GM21515 (cell line): ENCODE results near the gene TNNI3K.
"Not testable (repeated sequence)": the region's sequence is repeated elsewhere in the genome, so short reads cannot be mapped to it uniquely, and the experiment has no call there.

Source experiments
- ATAC-seq: cut with Tn5 transposase; IDR thresholded peaks from one replicate; pipeline ENCODE4 v1.9.1; 2021; ENCODE audit not compliant: unreplicated experiment

TNNI3K gene, protein sequence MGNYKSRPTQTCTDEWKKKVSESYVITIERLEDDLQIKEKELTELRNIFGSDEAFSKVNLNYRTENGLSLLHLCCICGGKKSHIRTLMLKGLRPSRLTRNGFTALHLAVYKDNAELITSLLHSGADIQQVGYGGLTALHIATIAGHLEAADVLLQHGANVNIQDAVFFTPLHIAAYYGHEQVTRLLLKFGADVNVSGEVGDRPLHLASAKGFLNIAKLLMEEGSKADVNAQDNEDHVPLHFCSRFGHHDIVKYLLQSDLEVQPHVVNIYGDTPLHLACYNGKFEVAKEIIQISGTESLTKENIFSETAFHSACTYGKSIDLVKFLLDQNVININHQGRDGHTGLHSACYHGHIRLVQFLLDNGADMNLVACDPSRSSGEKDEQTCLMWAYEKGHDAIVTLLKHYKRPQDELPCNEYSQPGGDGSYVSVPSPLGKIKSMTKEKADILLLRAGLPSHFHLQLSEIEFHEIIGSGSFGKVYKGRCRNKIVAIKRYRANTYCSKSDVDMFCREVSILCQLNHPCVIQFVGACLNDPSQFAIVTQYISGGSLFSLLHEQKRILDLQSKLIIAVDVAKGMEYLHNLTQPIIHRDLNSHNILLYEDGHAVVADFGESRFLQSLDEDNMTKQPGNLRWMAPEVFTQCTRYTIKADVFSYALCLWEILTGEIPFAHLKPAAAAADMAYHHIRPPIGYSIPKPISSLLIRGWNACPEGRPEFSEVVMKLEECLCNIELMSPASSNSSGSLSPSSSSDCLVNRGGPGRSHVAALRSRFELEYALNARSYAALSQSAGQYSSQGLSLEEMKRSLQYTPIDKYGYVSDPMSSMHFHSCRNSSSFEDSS

DNA sequence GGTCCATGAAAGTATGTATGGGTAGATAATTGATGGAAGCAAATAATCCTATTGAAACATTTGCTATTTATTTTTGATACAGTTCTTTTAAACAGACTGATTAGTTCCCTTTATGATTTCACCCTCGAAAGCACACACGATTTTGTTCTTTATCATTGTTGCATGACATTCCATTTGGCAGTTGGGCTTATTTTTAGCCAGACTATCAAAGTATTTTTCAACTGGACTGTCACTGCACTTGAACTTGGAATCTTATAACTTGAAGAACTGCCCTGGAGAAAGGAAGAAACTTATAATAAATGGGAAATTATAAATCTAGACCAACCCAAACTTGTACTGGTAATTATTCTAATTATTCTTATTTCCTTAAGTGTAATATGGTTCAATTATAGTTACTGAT, at the start of gene TNNI3K:
Gene TNNI3K (plus strand): TSS at position 235 of the 400 bp plus-strand sequence. CDS start 65 bp downstream, at position 300.
- no peak for ATAC-seq

DNA sequence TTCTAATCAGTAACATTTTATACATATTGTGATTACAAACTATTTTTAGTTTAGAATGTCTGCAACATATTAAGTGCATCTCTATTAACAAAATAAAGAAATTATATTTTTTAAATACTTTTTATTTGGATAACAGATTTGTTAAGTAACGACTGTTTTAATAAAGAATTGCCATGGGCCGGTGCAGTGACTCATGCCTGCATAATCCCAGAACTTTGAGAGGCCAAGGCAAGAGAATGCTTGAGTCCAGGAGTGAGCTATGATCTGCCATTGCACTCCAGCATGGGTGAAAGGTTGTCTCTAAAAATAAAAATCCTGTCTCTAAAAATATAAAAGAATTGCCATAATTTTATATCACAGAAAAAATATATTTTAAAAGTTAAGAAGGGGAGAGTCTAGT, 41.3 kb upstream of the TNNI3K start:
- no peak for ATAC-seq

DNA sequence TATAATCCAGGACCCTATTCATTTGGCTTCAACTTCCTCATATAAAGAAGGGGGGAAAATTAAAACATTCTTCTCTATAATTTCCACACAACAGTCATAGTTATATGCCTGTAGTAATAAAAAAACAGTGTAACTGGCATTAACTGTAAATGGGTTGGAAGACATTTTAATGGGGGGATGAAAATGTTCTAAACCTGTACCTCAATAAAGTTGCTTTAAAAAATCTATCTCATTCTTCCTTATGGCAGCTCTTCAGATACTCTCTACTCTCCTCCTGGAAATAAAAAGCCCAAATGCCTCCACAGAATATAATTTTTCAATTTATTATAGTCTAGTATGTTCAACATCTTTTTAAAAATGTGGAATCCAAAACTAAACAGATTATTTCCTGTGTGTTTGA, 39.8 kb upstream of the TNNI3K start:
- ATAC-seq: no peak

DNA sequence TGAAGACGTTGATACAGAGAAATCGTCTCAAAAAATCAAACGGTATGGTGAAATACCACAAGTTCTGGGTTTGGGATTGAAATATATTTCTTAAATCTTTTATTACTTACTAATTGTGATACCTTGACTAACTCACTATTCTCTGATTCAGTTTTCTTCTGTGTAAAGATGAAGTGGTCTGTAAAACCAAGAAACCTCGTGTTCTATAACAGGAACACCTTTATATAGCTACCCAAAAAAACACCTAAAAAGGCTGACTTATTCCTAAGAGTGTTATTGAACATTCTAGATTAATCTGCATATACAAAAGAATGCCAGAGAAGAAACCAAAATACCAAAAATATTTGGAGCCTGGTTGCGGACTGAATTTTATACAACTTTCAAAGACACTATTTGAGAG, 37.9 kb upstream of the TNNI3K start:
- ATAC-seq: no peak

DNA sequence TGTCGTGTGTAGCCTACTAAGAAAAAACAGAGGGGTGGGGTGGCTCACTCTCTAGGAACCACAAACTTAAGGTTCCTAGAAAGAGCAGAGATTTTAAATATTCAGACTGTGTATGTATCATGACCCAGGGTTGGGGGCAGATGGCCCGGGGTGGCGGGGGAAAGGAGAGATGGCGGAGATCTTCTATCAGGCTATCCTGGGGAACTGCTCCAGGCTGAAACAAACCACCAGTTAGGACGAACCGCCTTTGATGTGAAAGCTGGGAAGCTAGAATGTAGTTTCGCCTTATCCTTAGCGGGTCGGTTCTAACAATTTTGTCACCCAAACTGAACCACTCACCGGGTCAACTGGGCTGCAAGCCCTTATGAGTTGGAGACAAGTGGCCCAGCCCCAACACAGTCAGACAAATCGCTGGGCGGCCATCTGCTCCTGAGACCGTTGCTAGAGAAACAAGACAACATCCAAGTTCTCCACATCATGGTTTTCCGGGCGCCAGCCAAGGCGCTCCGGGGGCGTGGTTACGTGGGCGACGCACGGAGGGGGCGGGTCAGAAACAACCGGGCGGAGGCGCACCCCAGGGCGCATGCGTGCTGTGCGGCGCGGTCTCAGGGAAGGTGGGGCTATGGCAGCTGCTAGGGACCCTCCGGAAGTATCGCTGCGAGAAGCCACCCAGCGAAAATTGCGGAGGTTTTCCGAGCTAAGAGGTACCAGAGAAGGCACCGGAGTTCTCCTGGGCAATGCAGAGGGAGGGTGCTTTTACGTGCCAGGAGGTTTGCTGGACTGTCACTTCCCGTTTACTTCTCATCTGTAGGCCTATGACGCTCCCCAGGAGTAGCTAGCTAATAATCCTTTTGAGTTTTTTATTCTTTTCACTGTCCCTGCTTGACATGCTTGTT, 37.3 kb upstream of the TNNI3K start, which contains the start of the genes FPGT and LRRIQ3:
Gene FPGT (plus strand): TSS at position 586 of the 896 bp plus-strand sequence. CDS start 37 bp downstream, at position 623.
Gene LRRIQ3 (minus strand): TSS at position 520 of the 896 bp plus-strand sequence. CDS start 14,492 bp downstream, outside the sequence.
- ATAC-seq: peak; percentile 97

DNA sequence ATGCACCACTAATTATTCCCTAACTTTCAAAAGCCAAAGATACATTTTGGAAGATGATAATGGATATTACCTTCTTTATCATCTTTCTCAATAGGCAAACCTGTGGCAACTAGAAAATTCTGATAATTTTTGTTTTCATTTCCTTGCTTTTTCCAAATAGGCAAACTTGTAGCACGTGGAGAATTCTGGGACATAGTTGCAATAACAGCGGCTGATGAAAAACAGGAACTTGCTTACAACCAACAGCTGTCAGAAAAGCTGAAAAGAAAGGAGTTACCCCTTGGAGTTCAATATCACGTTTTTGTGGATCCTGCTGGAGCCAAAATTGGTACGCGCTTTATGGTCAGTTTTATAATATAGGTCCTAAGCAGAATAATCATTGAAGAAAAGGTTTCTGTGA, 35.7 kb upstream of the TNNI3K start:
- ATAC-seq: no peak

DNA sequence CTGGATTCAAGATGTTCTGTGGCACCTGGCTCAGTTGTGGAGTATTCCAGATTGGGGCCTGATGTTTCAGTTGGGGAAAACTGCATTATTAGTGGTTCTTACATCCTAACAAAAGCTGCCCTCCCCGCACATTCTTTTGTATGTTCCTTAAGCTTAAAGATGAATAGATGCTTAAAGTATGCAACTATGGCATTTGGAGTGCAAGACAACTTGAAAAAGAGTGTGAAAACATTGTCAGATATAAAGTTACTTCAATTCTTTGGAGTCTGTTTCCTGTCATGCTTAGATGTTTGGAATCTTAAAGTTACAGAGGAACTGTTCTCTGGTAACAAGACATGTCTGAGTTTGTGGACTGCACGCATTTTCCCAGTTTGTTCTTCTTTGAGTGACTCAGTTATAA, 29.9 kb upstream of the TNNI3K start:
- ATAC-seq: no peak

DNA sequence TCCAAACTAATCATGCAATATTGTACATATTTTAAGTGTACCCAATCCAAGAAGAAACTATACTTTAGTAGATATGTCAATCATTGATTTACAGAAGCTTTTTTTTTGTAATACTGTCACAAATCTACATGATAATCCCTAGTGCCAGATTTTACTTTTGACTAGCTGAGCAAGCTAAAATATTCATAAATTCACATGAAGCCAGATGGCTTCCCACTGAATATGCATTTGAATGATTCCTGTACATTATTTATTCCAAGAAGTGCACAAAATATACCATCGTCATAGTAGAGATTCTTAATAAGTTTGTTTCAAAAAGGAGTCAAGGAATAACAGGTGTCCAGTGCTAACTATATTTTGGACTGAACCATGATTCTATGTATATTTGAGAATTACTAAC, 20.0 kb upstream of the TNNI3K start:
- no peak for ATAC-seq

DNA sequence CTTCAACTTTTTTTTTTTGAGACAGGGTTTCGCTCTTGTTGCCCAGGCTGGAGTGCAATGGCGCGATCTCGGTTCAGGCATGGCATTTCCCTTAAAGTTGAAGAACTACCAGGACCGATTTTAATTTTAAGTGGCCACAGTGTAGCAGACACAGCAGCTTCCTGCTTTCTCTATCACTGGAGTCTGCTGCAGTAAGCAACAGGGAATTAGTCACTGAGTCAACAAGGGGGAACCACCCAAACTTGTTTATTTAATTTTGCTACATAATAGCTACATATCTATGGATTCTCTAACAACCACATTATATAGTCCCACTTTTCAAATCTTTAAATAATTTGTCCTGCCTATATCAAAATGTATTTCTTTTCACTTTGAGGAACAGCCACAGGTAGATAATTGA, 12.5 kb upstream of the TNNI3K start:
- no peak for ATAC-seq

DNA sequence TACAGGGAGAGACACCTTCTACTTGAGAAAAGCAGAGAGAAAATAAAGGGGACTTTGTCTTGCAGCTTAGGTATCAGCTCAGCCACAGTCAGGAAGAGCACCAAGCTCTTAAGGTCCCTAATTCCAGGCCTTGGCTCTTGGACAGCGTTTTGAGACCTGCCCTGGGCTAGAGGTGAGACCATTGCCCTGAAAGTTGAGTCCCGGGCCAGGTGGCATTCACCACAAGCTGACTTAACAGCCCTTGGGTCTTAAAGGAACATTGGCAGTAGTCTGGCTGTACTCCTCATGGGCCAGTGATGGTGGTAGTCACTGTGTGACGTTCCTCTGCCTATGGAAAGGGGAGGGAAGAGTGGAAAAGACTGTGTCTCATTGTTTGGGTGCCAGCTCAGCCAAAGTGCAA, 11.7 kb upstream of the TNNI3K start:
- no peak for ATAC-seq

DNA sequence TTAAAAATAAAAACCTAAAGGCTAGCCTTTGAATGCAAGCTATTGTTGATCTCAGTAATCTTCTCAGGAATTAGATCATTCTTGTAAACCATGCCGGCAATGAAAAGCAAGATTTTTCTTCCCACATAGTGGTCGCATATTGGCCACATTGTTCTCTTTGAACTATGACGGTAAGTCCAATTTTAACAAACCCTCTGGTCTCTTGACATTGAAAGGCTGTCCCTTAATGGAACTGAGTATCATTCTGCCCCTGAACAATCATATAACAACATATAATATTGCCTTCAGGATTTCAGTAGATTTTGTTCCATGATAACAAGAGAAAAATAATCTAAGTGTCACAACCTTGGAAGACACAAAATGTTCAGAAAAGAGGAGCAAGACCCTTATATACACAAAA, 1.3 kb downstream of the TNNI3K start:
- no peak for ATAC-seq

DNA sequence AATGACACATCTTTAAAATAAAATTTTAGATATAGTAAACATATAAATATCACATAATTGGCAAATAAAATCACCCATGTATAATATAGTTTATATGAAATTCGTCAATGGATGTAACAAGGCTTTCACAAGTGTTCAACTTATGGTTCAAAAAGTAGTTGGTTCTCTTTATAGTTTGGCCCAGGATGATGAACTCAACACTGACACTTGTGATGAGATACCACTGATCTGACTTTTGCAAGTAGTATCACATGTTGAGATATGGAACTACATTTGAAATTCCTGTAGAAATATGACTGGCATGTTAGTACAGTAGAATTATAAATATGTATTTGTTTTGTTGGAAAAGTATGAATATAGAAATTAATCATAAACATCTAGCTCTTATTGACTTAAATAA, 1.8 kb downstream of the TNNI3K start:
- ATAC-seq: no peak

DNA sequence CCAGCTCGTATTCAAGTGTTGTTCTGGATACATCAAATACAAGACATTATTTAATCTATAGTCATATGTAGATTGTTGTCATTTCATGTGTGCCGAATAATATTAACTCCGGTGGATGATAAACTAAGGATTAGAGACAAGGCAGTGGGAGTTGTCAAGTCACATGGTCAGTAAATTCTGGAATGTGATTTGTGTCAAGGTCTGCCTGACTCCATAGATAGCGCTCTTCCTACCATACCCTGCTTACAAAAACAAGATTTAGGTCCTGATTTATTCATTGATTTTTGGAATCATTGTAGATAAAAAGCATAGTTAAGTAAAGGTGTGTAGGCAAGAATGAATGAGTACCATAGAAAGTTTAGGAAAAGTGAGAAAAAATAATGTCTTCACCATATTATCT, 2.6 kb downstream of the TNNI3K start:
- ATAC-seq: no peak

DNA sequence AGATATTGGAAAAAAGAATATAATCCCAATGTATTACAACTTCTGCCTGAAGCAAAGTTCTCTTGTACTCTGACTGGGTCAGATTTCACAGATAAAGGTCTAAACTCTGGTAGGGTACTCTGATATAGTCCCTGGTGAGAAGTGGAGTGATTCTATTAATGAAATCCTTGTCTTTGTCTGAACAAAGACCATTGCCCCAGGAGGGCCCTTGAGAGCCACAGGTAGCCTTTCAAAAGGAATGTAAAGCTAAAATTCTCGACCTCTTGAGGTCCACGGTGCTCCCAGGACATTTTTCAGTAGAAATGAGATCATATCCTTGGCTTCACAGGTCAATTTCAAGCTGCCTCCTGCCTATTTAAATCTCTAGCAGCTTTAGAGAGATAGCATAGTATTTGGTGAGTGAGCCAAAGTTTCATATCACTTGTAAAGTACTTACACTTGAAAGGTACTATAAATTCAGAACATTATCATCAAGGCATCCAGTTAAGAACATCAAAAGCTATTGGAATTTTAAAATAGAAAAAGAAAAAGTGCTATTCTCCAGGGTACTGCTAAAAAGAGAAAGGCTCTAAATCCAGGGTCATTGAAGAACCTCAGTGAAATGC, 10.1 kb downstream of the TNNI3K start:
- no peak for ATAC-seq

DNA sequence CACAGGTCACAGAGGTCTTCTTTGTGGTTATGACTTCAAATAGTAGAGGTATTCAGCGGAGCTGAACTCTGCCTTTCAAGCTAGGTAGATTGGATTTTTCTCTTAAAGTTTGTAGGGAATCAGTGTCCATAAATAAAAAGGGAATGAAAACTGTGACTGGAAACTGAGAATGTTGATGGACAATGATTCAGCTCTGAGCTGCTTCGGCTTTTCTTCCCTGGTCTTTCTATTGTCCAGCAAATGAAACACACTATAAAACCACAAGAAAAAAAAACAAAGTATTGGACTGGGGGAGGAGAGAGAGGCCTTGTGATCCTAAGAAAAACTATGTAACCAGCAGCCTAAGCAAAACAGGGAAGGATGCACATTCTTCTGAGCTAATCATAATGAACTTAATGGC, 11.1 kb downstream of the TNNI3K start:
- no peak for ATAC-seq

DNA sequence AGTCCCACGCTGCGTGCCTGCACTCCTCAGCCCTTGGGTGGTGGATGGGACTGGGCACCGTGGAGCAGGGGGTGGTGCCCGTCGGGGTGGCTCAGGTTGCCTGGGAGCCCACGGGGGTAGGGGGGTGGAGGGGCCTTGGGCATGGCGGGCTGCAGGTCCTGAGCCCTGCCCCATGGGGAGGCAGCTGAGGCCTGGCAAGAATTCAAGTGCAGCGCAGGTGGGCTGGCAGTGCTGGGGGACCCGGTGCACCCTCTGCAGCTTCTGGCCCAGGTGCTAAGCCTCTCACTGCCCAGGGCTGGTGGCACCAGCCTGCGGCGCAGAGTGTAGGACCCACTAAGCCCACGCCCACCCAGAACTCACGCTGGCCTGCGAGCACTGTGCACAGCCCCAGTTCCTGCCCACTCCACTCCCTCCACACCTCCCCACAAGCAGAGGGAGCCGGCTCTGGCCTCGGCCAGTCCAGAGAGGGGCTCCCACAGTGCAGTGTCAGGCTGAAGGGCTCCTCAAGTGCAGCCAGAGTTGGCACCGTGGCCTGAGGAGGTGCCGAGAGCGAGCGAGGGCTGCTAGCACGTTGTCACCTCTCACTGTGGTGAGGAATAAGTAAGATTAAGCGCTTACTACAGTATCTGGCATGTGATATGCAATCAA, 12.8 kb downstream of the TNNI3K start:
- ATAC-seq: no peak

DNA sequence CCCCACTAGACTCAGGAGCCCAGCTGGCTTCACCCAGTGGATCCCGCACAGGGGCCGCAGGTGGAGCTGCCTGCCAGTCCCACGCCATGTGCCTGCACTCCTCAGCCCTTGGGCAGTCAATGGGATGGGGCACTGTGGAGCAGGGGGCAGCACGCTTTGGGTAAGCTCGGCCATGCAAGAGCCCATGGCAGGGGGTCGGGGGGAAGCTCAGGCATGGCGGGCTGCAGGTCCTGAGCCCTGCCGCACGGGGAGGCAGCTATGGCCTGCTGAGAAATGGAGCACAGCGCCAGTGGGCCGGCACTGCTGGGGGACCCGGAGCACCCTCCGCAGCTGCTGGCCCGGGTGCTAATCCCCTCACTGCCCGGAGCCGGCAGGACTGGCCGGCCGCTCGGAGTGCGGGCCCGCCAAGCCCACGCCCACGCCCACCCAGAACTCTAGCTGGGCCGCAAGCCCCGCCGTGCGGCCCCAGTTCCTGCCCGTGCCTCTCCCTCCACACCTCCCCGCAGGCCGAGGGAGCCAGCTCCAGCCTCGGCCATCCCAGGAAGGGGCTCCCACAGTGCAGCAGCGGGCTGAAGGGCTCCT, 18.1 kb downstream of the TNNI3K start:
- ATAC-seq: not testable (repeated sequence)

DNA sequence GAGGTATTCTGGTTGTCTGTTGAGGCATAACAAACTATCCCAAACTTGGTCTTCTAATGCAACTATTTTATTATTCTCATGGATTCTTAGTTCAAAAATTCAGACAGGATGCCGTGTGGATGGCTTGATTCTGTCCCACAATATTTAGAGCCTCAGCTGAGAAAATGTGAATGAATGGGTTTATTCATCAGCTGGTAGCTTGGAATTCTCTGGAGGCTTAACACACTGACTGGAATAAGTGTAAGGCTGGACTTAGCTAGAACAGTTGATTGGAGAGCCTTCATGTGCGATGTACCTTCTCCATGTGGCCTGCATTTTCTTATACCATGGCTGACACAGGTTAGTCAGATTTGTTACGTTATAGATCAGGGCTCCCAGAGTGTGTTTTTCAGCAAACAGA, 30.8 kb downstream of the TNNI3K start:
- ATAC-seq: no peak

DNA sequence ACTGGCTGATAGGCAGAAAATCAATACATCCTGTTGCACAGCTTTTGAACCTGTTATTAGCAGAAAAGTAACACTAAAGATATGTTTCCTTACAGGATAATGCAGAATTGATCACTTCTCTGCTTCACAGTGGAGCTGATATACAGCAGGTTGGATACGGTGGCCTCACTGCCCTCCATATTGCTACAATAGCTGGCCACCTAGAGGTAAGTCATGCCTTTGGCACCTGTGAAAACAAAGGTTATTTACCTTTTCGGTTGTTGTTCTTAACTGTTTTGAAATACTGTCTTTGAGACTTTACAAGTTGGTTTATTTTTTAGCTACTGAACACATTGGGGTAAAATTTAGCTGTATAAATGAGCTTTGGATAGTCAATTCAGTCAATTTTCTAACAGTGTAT, 36.3 kb downstream of the TNNI3K start:
- no peak for ATAC-seq
